ENCODE results near the gene LIPM.
"Not testable (repeated sequence)": the region's sequence is repeated elsewhere in the genome, so short reads cannot be mapped to it uniquely, and the experiment has no call there.

LIPM gene

GRCh38 chr10:88804083-88804812, 1.7 kb downstream of the LIPM start:
- DNase-seq, result no peak

GRCh38 chr10:88805361-88805760, 2.8 kb downstream of the LIPM start:
- no peak for DNase-seq

GRCh38 chr10:88805924-88806323, 3.4 kb downstream of the LIPM start:
- no peak for DNase-seq

- DNase-seq, result no peak
Measured at GRCh38 chr10:88809621-88810020, 7.1 kb downstream of the LIPM start.

GRCh38 chr10:88810196-88810961, 7.8 kb downstream of the LIPM start:
- DNase-seq, result peak in 1 of 2 experiments; percentile 36

GRCh38 chr10:88813200-88813599, 10.7 kb downstream of the LIPM start:
- peak in 1 of 2 experiments; percentile 1 for DNase-seq

GRCh38 chr10:88819290-88819689, 16.8 kb downstream of the LIPM start:
- DNase-seq, result no peak

GRCh38 chr10:88820748-88821401, 18.3 kb downstream of the LIPM start:
- no peak for DNase-seq

GRCh38 chr10:88826388-88826787, 23.9 kb downstream of the LIPM start:
- DNase-seq, result no peak

- no peak for DNase-seq
Measured at GRCh38 chr10:88827671-88828070, 25.1 kb downstream of the LIPM start.

GRCh38 chr10:88828310-88828709, 25.8 kb downstream of the LIPM start:
- no peak for DNase-seq

GRCh38 chr10:88830643-88831268, 28.2 kb downstream of the LIPM start:
- DNase-seq, result peak in 1 of 2 experiments; percentile 0

- no peak for DNase-seq
Measured at GRCh38 chr10:88831709-88832108, 29.2 kb downstream of the LIPM start.

GRCh38 chr10:88832376-88832775, 29.8 kb downstream of the LIPM start:
- no peak for DNase-seq

- no peak for DNase-seq
Measured at GRCh38 chr10:88833156-88833555, 30.6 kb downstream of the LIPM start.

GRCh38 chr10:88833723-88834122, 31.2 kb downstream of the LIPM start:
- no peak for DNase-seq

GRCh38 chr10:88835096-88835909, 32.8 kb downstream of the LIPM start:
- DNase-seq, result peak; percentile 23 to 56

- DNase-seq, result no peak
Measured at GRCh38 chr10:88835910-88836221, 33.3 kb downstream of the LIPM start.

- DNase-seq, result not testable (repeated sequence)
Measured at GRCh38 chr10:88837632-88838031, 35.1 kb downstream of the LIPM start.

GRCh38 chr10:88838766-88839350, 36.3 kb downstream of the LIPM start:
- DNase-seq, result no peak

GRCh38 chr10:88840104-88840503, 37.6 kb downstream of the LIPM start:
- no peak for DNase-seq

- DNase-seq, result no peak
Measured at GRCh38 chr10:88840881-88841280, 38.4 kb downstream of the LIPM start.
